Endothelial cell of umbilical vein (primary cell): Measurements from ENCODE around the gene FAM193A. TPM values are rescaled to one million over a fixed set of nuclear protein-coding genes. Genes with fewer than 3 reads are reported as not detected.

Experiments
- BruUV-seq: library from RNA; stranded (reverse); fragments of 400-500 nt; replicated peaks from 2 replicates; lab custom pipeline; 2021; lab: Mats Ljungman, UMichigan
- CTCF ChIA-PET: fragments of 300-600, 350-600 bp; sonication (Branson Sonifier 250); formaldehyde crosslinking; loops from one replicate; lab custom pipeline; 2021; ENCODE audit warnings: antibody characterized with exemption, inconsistent platforms; lab: Charles Lee
- POLR2A ChIA-PET: fragments of 300-600, 350-600 bp; sonication (Branson Sonifier 250); formaldehyde crosslinking; loops from one replicate; lab custom pipeline; 2021; ENCODE audit warnings: antibody characterized with exemption, inconsistent platforms; lab: Charles Lee
- DNase-seq: peaks from one replicate; pipeline ENCODE4 v3.0.0-alpha.2; 2011; ENCODE audit warnings: low read depth, low spot score
- FAIRE-seq: peaks from 2 replicates; lab custom pipeline; 2011; peaks lifted over from hg19 to GRCh38; lab: Jason Lieb, UNC
- H2AFZ ChIP-seq: 2 replicates; pipeline ENCODE4 v1.6.0; 2012; ENCODE audit warnings: low read depth, low read length, control low read depth, inconsistent platforms
- H3K27ac ChIP-seq: 2 replicates; pipeline ENCODE4 v1.5.1; 2011; ENCODE audit warnings: low read depth, mild to moderate bottlenecking, control low read depth, low read length, moderate library complexity; ENCODE audit not compliant: insufficient read depth
- H3K27me3 ChIP-seq, 2 experiments: 2 replicates each; pipeline versions ENCODE4 v1.6.0 to v1.6.1; 2011; ENCODE audit warnings: low read length in 2 of 2, mixed read lengths in 1 of 2; ENCODE audit not compliant: control insufficient read depth in 2 of 2, insufficient read depth in 2 of 2
- H3K36me3 ChIP-seq, 2 experiments: 2 replicates in 1 of 2; 3 replicates in 1 of 2; pipeline ENCODE4 v1.5.1; 2011; ENCODE audit warnings: low read length in 2 of 2, mild to moderate bottlenecking in 1 of 2, moderate library complexity in 1 of 2; ENCODE audit not compliant: control insufficient read depth in 2 of 2, insufficient read depth in 2 of 2; ENCODE audit errors: extremely low read depth in 1 of 2
- H3K4me1 ChIP-seq: 3 replicates; pipeline ENCODE4 v1.5.1; 2011; ENCODE audit warnings: mild to moderate bottlenecking, low read length; ENCODE audit not compliant: control insufficient read depth, insufficient read depth; ENCODE audit errors: extremely low read depth
- H3K4me2 ChIP-seq: 2 replicates; pipeline ENCODE4 v1.6.1; 2011; ENCODE audit warnings: low read length, control low read depth, mixed read lengths; ENCODE audit not compliant: insufficient read depth
- H3K4me3 ChIP-seq, 3 experiments: fragments of 200-600 bp in 1 of 3; sonication (generic), shearing (Covaris generic) in 1 of 3; replicated peaks in 1 of 3; 2 replicates each; pipeline ENCODE4 v1.5.1; 2011 to 2016; ENCODE audit warnings: control low read depth in 3 of 3, low read length in 3 of 3, mild to moderate bottlenecking in 2 of 3, inconsistent platforms in 1 of 3, low read depth in 1 of 3, moderate library complexity in 1 of 3; ENCODE audit not compliant: insufficient read depth in 1 of 3
- H3K79me2 ChIP-seq: 2 replicates; pipeline ENCODE4 v1.6.0; 2012; ENCODE audit warnings: low read length, inconsistent platforms; ENCODE audit not compliant: control insufficient read depth, insufficient read depth
- H3K9ac ChIP-seq: replicated peaks from 2 replicates; pipeline ENCODE3; 2011; ENCODE audit warnings: low read length, control low read depth; ENCODE audit not compliant: insufficient read depth; ENCODE audit errors: extremely low read depth
- H3K9me1 ChIP-seq: replicated peaks from 3 replicates; pipeline ENCODE4 v1.6.0; 2011; ENCODE audit warnings: mild to moderate bottlenecking, low read length; ENCODE audit not compliant: control insufficient read depth, insufficient read depth; ENCODE audit errors: extremely low read depth
- H3K9me3 ChIP-seq: replicated peaks from 2 replicates; pipeline ENCODE4 v1.5.1; 2012; ENCODE audit warnings: low read length, inconsistent platforms; ENCODE audit not compliant: control insufficient read depth, insufficient read depth
- H4K20me1 ChIP-seq: replicated peaks from 2 replicates; pipeline ENCODE3; 2011; ENCODE audit warnings: mild to moderate bottlenecking, low read length; ENCODE audit not compliant: control insufficient read depth, insufficient read depth; ENCODE audit errors: extremely low read depth
- CTCF ChIP-seq, 2 donors: IDR thresholded peaks; 1 replicate in 1 of 2; 2 replicates in 1 of 2; pipeline ENCODE4 v1.5.1; 2011; ENCODE audit warnings: low read length in 2 of 2, mild to moderate bottlenecking in 2 of 2, moderate library complexity in 2 of 2, control low read depth in 1 of 2, inconsistent platforms in 1 of 2, low read depth in 1 of 2; ENCODE audit not compliant: insufficient read depth in 1 of 2; ENCODE audit errors: extremely low read depth in 1 of 2
- EZH2 ChIP-seq: IDR thresholded peaks from 2 replicates; pipeline ENCODE4 v1.6.1; 2012; ENCODE audit warnings: borderline replicate concordance, low read depth, mild to moderate bottlenecking, moderate library complexity, low read length, inconsistent platforms; ENCODE audit not compliant: severe bottlenecking
- FOS ChIP-seq: IDR thresholded peaks from 2 replicates; pipeline ENCODE4 v1.6.1; 2011; ENCODE audit warnings: mild to moderate bottlenecking, low read length, moderate library complexity, borderline replicate concordance; ENCODE audit not compliant: insufficient read depth
- GATA2 ChIP-seq: IDR thresholded peaks from 2 replicates; pipeline ENCODE4 v1.7.0; 2011; ENCODE audit warnings: low read depth, mild to moderate bottlenecking, moderate library complexity, mixed read lengths, low read length; ENCODE audit not compliant: insufficient read length, insufficient read depth
- JUN ChIP-seq: IDR thresholded peaks from 2 replicates; pipeline ENCODE4 v1.6.1; 2011; ENCODE audit warnings: borderline replicate concordance, low read depth; ENCODE audit not compliant: insufficient read length, insufficient read depth
- MYC ChIP-seq: IDR thresholded peaks from one replicate; pipeline ENCODE4 v1.6.1; 2011; ENCODE audit warnings: mild to moderate bottlenecking, low read depth, low read length
- POLR2A ChIP-seq: IDR thresholded peaks from 2 replicates; pipeline ENCODE4 v1.6.1; 2012; ENCODE audit warnings: low read depth, mild to moderate bottlenecking, control low read depth, low read length
- POLR2AphosphoS5 ChIP-seq: IDR thresholded peaks from 2 replicates; pipeline ENCODE4 v1.6.1; 2012; ENCODE audit warnings: low read depth, mild to moderate bottlenecking, control low read depth, low read length, moderate library complexity; ENCODE audit not compliant: insufficient read depth
- dilution Hi-C: fragments of 300-500 bp; cut with MboI; formaldehyde crosslinking; loops from one replicate; pipeline ENCODE4 v1.15.0; 2019; ENCODE audit warnings: low sequenced_read_pairs; ENCODE audit not compliant: extremely low pct_ligation_motif_present
- intact Hi-C: fragments of 100-400 bp; cut with micrococcal nuclease; formaldehyde crosslinking; loops from one replicate; pipeline ENCODE4 v1.10.0; 2022
- polyA plus RNA-seq, 4 experiments: library from polyadenylated mRNA; depleted of rRNA in 3 of 4; stranded (reverse) in 3 of 4; unstranded in 1 of 4; fragments of >200 nt; gene quantifications; 2 replicates each; pipeline versions ENCODE4 v1.2.1 to v1.2.3, GENCODE V29; 2011 to 2012; ENCODE audit warnings: missing spikeins in 1 of 4
- total RNA-seq: library from RNA; stranded (reverse); gene quantifications from 2 replicates; pipeline ENCODE4 v1.2.3, GENCODE V29; 2021
- TF ChIP-seq, protein P1 (sequence below): IDR thresholded peaks from 2 replicates; pipeline ENCODE4 v1.6.1; 2011; ENCODE audit not compliant: insufficient read depth, insufficient read length

The FAM193A gene
- total and polyA plus RNA-seq, 2 donors (not counting 3 experiments of a cell fraction or from before 2014, with no cell fraction given), result 12.3 to 32.1 TPM

DNA sequence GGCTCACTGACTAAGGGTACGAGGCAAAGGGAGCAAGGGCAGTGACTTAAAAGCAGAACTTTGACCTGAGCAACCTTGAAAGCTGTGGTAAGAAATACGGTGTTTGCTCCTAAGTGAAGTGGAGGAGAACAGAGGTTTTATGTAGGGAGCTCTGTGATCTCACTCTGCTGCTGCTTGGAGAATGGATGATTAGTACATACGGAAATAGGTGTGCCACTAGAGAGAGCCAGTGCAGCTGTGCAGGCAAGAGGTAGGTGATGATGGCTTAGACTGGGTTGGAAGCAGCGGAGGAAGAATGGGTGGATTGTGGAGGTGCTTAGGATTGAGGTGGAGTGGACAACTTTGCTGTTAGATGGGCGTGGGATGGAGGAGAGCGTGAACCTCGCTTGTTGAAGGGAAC is 85.0 kb downstream of the FAM193A start:
- ChIA-PET POLR2A (no interaction called here), CTCF (no interaction called here)
- peaks cover 4 to 6% of the 10 kb centered on the region in 2 experiments for H3K36me3 ChIP-seq
- H3K9ac ChIP-seq, result no peak overlapping the region
- no peak overlapping the region for H3K4me3 ChIP-seq
- peaks cover 66% of the 10 kb centered on the region for H3K79me2 ChIP-seq
- DNase-seq (no peak), FAIRE-seq (no peak)
- H3K4me2 ChIP-seq, result no peak overlapping the region
- peaks cover 3% of the 10 kb centered on the region for H3K4me1 ChIP-seq
- no peaks in the 10 kb centered on the region for H3K27me3 ChIP-seq
- intact Hi-C loops, result no loop called here
- H2AFZ ChIP-seq, result no peak overlapping the region
- no TSS peak for BruUV-seq
- no peak overlapping the region for H3K27ac ChIP-seq
- H3K9me1 ChIP-seq, result no peaks in the 10 kb centered on the region
- TF ChIP-seq MYC (no peak), CTCF (IDR thresholded peaks at IDR 0.05; ENCODE audit: extremely low read depth in 1 of 2, insufficient read depth in 1 of 2, low read depth in 1 of 2, low read length in 2 of 2) (no peak), EZH2 (no peak), POLR2A (no peak), FOS (no peak), JUN (no peak), POLR2AphosphoS5 (no peak), GATA2 (no peak)
- TF ChIP-seq, protein P1, sequence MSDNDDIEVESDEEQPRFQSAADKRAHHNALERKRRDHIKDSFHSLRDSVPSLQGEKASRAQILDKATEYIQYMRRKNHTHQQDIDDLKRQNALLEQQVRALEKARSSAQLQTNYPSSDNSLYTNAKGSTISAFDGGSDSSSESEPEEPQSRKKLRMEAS, result no peak
- H4K20me1 ChIP-seq, result no peaks in the 10 kb centered on the region
- dilution Hi-C loops, result no loop called here
- H3K9me3 ChIP-seq, result no peaks in the 10 kb centered on the region
